HEK293T (cell line): Measurements from ENCODE around the gene CFAP97D2.
"Not testable (repeated sequence)": the region's sequence is repeated elsewhere in the genome, so short reads cannot be mapped to it uniquely, and the experiment has no call there.

Experiments
- CTCF ChIA-PET: fragments of 350-600 bp; formaldehyde crosslinking; extraction: SDS; loops from one replicate; lab custom pipeline; 2021; ENCODE audit warnings: antibody characterized with exemption, inconsistent platforms; lab: Yijun Ruan, JAX
- POLR2A ChIA-PET: fragments of 350-600 bp; formaldehyde crosslinking; extraction: SDS; loops from one replicate; lab custom pipeline; 2020; ENCODE audit warnings: antibody characterized with exemption, inconsistent platforms; lab: Yijun Ruan, JAX
- DNase-seq: peaks from one replicate; pipeline ENCODE4 v3.0.0; 2012; ENCODE audit warnings: mixed read lengths; ENCODE audit errors: extremely low spot score
- ARNT ChIP-seq: fragments of 450-650 bp; IDR thresholded peaks from 2 replicates; pipeline ENCODE4 v1.6.1; 2017; ENCODE audit warnings: mild to moderate bottlenecking
- BHLHE40 ChIP-seq: fragments of 450-650 bp; IDR thresholded peaks from 2 replicates; pipeline ENCODE4 v1.6.1; 2016; ENCODE audit warnings: mild to moderate bottlenecking, moderate library complexity, borderline replicate concordance
- CTBP1 ChIP-seq: fragments of 450-650 bp; IDR thresholded peaks from 2 replicates; pipeline ENCODE4 v1.6.1; 2016; ENCODE audit warnings: borderline replicate concordance
- ELF4 ChIP-seq: fragments of 450-650 bp; IDR thresholded peaks from 2 replicates; pipeline ENCODE4 v1.6.1; 2017; ENCODE audit warnings: antibody characterized with exemption
- FOXA1 ChIP-seq: fragments of 450-650 bp; IDR thresholded peaks from 2 replicates; pipeline ENCODE4 v1.6.1; 2016; ENCODE audit warnings: mild to moderate bottlenecking
- FOXK2 ChIP-seq: fragments of 450-650 bp; IDR thresholded peaks from 2 replicates; pipeline ENCODE4 v1.6.1; 2016; ENCODE audit warnings: mild to moderate bottlenecking
- FOXM1 ChIP-seq: fragments of 450-650 bp; IDR thresholded peaks from 2 replicates; pipeline ENCODE4 v1.6.1; 2017; ENCODE audit warnings: mild to moderate bottlenecking, borderline replicate concordance
- HDGF ChIP-seq: fragments of 450-650 bp; IDR thresholded peaks from 2 replicates; pipeline ENCODE4 v1.6.1; 2017; ENCODE audit warnings: antibody characterized with exemption, borderline replicate concordance
- L3MBTL2 ChIP-seq: fragments of 450-650 bp; conservative IDR thresholded peaks from 2 replicates; pipeline ENCODE4 v1.6.1; 2016; ENCODE audit warnings: mild to moderate bottlenecking
- LEF1 ChIP-seq: fragments of 450-650 bp; IDR thresholded peaks from 2 replicates; pipeline ENCODE4 v1.6.1; 2017; ENCODE audit warnings: mild to moderate bottlenecking, borderline replicate concordance
- NFRKB ChIP-seq: fragments of 450-650 bp; IDR thresholded peaks from 2 replicates; pipeline ENCODE4 v1.6.1; 2016; ENCODE audit warnings: mild to moderate bottlenecking, moderate library complexity
- PKNOX1 ChIP-seq: fragments of 450-650 bp; IDR thresholded peaks from 2 replicates; pipeline ENCODE4 v1.6.1; 2016
- SP1 ChIP-seq: fragments of 450-650 bp; IDR thresholded peaks from 2 replicates; pipeline ENCODE4 v1.6.1; 2017
- SUZ12 ChIP-seq: fragments of 450-650 bp; IDR thresholded peaks from 2 replicates; pipeline ENCODE4 v1.6.1; 2016; ENCODE audit warnings: mild to moderate bottlenecking
- TARDBP ChIP-seq: fragments of 450-650 bp; IDR thresholded peaks from 2 replicates; pipeline ENCODE4 v1.6.1; 2016
- ZNF384 ChIP-seq: fragments of 450-650 bp; IDR thresholded peaks from 2 replicates; pipeline ENCODE4 v1.6.1; 2016

CFAP97D2 gene

GRCh38 chr13:114147803-114148520, 31.1 kb upstream of the CFAP97D2 start:
- CTCF ChIA-PET: no interaction called here
- POLR2A ChIA-PET: no interaction called here
- DNase-seq: no peak
- TF ChIP-seq SP1 (no peak), BHLHE40 (no peak), CTBP1 (no peak), ZNF384 (no peak), LEF1 (no peak), ELF4 (no peak), FOXK2 (no peak), FOXM1 (no peak), FOXA1 (no peak), SUZ12 (no peak), ARNT (no peak), PKNOX1 (no peak)

- POLR2A ChIA-PET: no interaction called here
- CTCF ChIA-PET: no interaction called here
- no peak for TF ChIP-seq ARNT
- TF ChIP-seq SUZ12: no peak
- no peak for TF ChIP-seq BHLHE40
- no peak for TF ChIP-seq CTBP1
- no peak for TF ChIP-seq NFRKB
- TF ChIP-seq HDGF: no peak
- no peak for TF ChIP-seq FOXK2
- no peak for DNase-seq
Measured at GRCh38 chr13:114148521-114148855, 30.6 kb upstream of the CFAP97D2 start.

GRCh38 chr13:114148886-114149285, 30.2 kb upstream of the CFAP97D2 start:
- DNase-seq, POLR2A ChIA-PET, CTCF ChIA-PET: not testable (repeated sequence)

GRCh38 chr13:114149774-114150740, 29.0 kb upstream of the CFAP97D2 start:
- DNase-seq: no peak
- ChIA-PET CTCF (no interaction called here), POLR2A (no interaction called here)
- no peak for TF ChIP-seq FOXK2

GRCh38 chr13:114151031-114151430, 28.0 kb upstream of the CFAP97D2 start:
- no peak for DNase-seq
- ChIA-PET POLR2A (no interaction called here), CTCF (no interaction called here)
- TF ChIP-seq HDGF (no peak), ELF4 (no peak), CTBP1 (no peak), TARDBP (no peak), SP1 (no peak), BHLHE40 (no peak), FOXA1 (no peak), ZNF384 (no peak), LEF1 (no peak), L3MBTL2 (no peak), SUZ12 (no peak)

- CTCF ChIA-PET: no interaction called here
- POLR2A ChIA-PET: no interaction called here
- no peak for DNase-seq
- TF ChIP-seq NFRKB (no peak), BHLHE40 (no peak)
Measured at GRCh38 chr13:114151565-114152284, 27.3 kb upstream of the CFAP97D2 start.

GRCh38 chr13:114152285-114152645, 26.8 kb upstream of the CFAP97D2 start:
- ChIA-PET POLR2A (no interaction called here), CTCF (no interaction called here)
- no peak for DNase-seq
- TF ChIP-seq FOXA1 (no peak), ZNF384 (no peak), L3MBTL2 (no peak)

GRCh38 chr13:114152831-114153371, 26.2 kb upstream of the CFAP97D2 start:
- ChIA-PET POLR2A (no interaction called here), CTCF (no interaction called here)
- TF ChIP-seq NFRKB (no peak), L3MBTL2 (no peak), ELF4 (no peak), HDGF (no peak), FOXK2 (no peak), ZNF384 (no peak)
- DNase-seq: no peak
